ENCODE results near the gene TAAR5. TPM values are rescaled to one million over a fixed set of nuclear protein-coding genes. Genes with fewer than 3 reads are reported as not detected.

The TAAR5 gene
- total and polyA plus RNA-seq, 9 donors, result not detected

DNA sequence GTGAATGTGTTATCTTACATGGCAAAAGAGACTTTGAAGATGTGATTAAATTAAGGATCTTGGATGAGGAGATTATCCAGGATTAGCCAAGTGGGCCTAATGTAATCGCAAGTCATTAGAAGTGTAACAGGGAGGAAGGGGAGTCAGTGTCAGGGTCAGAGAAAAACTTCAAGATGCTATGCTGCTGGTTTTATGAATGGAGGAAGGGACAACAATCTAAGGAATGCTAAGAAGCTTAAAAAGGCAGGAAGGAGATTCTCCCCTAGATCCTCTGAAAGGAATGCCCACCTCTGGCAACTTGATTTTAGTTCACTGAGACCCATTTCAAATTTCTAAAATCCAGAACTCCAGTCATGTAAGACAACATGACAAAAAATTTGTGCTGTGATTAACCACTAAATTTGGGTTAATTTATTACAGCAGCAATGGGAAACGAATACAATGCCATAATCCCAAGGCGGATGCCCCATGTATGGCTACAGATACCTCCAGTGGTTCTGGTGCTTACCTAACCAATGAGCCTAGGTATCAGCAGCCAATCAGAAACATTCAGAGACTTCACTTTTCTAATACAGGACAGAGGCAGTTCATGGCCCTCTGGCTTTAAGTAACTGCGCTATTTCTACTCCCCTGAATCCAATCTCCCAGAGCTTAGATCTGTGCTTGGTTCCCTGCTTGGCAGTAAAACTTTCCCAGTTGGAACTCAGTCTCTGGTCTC, 40.6 kb downstream of the TAAR5 start:
- DNase-seq, result no peak
- Histone ChIP-seq H3K27ac (ENCODE audit: low read length) (no peak overlapping the region), H3K36me3 (ENCODE audit: control insufficient read depth, insufficient read depth, low read length) (no peaks in the 10 kb centered on the region), H3K9me3 (replicated peaks; ENCODE audit: control insufficient read depth, low read depth, low read length) (no peaks in the 10 kb centered on the region), H3K4me3 (ENCODE audit: low read length) (no peak overlapping the region), H3K4me1 (ENCODE audit: control insufficient read depth, insufficient read depth, low read length) (no peaks in the 10 kb centered on the region), H3K27me3 (ENCODE audit: control insufficient read depth, insufficient read depth, low read length) (peaks cover 5% of the 10 kb centered on the region)
- 92% methylated on average over 2 of the region's 4 CpGs for WGBS (ENCODE audit: insufficient coverage)

GRCh38 chr6:132544826-132545225, 44.7 kb downstream of the TAAR5 start:
- Histone ChIP-seq H3K27me3 (ENCODE audit: control insufficient read depth, insufficient read depth, low read length) (no peaks in the 10 kb centered on the region), H3K9me3 (replicated peaks; ENCODE audit: control insufficient read depth, low read depth, low read length) (no peaks in the 10 kb centered on the region), H3K4me3 (ENCODE audit: low read length) (no peak overlapping the region), H3K36me3 (ENCODE audit: control insufficient read depth, insufficient read depth, low read length) (no peaks in the 10 kb centered on the region), H3K27ac (ENCODE audit: low read length) (no peak overlapping the region), H3K4me1 (ENCODE audit: control insufficient read depth, insufficient read depth, low read length) (no peaks in the 10 kb centered on the region)
- DNase-seq, result no peak

Other genes with a start within 250 kb of the TAAR5 start
- gene MOXD1, start 188.3 kb downstream of the TAAR5 start, total RNA-seq, result 3.1 TPM
- gene MOXD1, start 188.3 kb downstream of the TAAR5 start, polyA plus RNA-seq (ENCODE audit: insufficient read depth in 1 of 8, insufficient read length in 8 of 8, low replicate concordance in 1 of 8), result 10 to 100 TPM in 2 of 8 donors, 1 to 10 TPM in 6; 3.6 to 22.0 (median 6.8) TPM
- gene STX7, start 76.6 kb downstream of the TAAR5 start, total RNA-seq, result 32.1 TPM
- 10 to 100 TPM; 28.6 to 40.1 (median 31.6) TPM for gene STX7, start 76.6 kb downstream of the TAAR5 start, polyA plus RNA-seq (ENCODE audit: insufficient read depth in 1 of 8, insufficient read length in 8 of 8, low replicate concordance in 1 of 8)
- gene TAAR9, start 51.5 kb downstream of the TAAR5 start, total RNA-seq, result not detected
- not detected for gene TAAR9, start 51.5 kb downstream of the TAAR5 start, polyA plus RNA-seq (ENCODE audit: insufficient read depth in 1 of 8, insufficient read length in 8 of 8, low replicate concordance in 1 of 8)
- gene TAAR8, start 37.1 kb downstream of the TAAR5 start, total RNA-seq, result not detected
- gene TAAR8, start 37.1 kb downstream of the TAAR5 start, polyA plus RNA-seq (ENCODE audit: insufficient read depth in 1 of 8, insufficient read length in 8 of 8, low replicate concordance in 1 of 8), result not detected
- not detected for gene TAAR6, start 19.4 kb downstream of the TAAR5 start, total RNA-seq
- gene TAAR6, start 19.4 kb downstream of the TAAR5 start, polyA plus RNA-seq (ENCODE audit: insufficient read depth in 1 of 8, insufficient read length in 8 of 8, low replicate concordance in 1 of 8), result not detected
- gene TAAR2, start 34.5 kb upstream of the TAAR5 start, total RNA-seq, result not detected
- gene TAAR2, start 34.5 kb upstream of the TAAR5 start, polyA plus RNA-seq (ENCODE audit: insufficient read depth in 1 of 8, insufficient read length in 8 of 8, low replicate concordance in 1 of 8), result not detected
- not detected for gene TAAR1, start 69.4 kb upstream of the TAAR5 start, total RNA-seq
- gene TAAR1, start 69.4 kb upstream of the TAAR5 start, polyA plus RNA-seq (ENCODE audit: insufficient read depth in 1 of 8, insufficient read length in 8 of 8, low replicate concordance in 1 of 8), result not detected
- 0.13 TPM for gene VNN1, start 124.3 kb upstream of the TAAR5 start, total RNA-seq
- under 1 TPM; 0.08 to 0.64 (median 0.26) TPM for gene VNN1, start 124.3 kb upstream of the TAAR5 start, polyA plus RNA-seq (ENCODE audit: insufficient read depth in 1 of 8, insufficient read length in 8 of 8, low replicate concordance in 1 of 8)
- 0.44 TPM for gene VNN2, start 168.2 kb upstream of the TAAR5 start, total RNA-seq
- gene VNN2, start 168.2 kb upstream of the TAAR5 start, polyA plus RNA-seq (ENCODE audit: insufficient read depth in 1 of 8, insufficient read length in 8 of 8, low replicate concordance in 1 of 8), result 1 to 10 TPM in 3 of 8 donors, under 1 TPM in 5; 0.25 to 1.2 (median 0.67) TPM
- 12.1 TPM for gene SLC18B1, start 208.9 kb upstream of the TAAR5 start, total RNA-seq
- gene SLC18B1, start 208.9 kb upstream of the TAAR5 start, polyA plus RNA-seq (ENCODE audit: insufficient read depth in 1 of 8, insufficient read length in 8 of 8, low replicate concordance in 1 of 8), result 10 to 100 TPM in 4 of 8 donors, 1 to 10 TPM in 4; 8.0 to 14.2 (median 10.3) TPM
- 3,293 TPM for gene RPS12, start 224.8 kb upstream of the TAAR5 start, total RNA-seq
- 1,000 to 10,000 TPM; 2,267 to 3,202 (median 2,616) TPM for gene RPS12, start 224.8 kb upstream of the TAAR5 start, polyA plus RNA-seq (ENCODE audit: insufficient read depth in 1 of 8, insufficient read length in 8 of 8, low replicate concordance in 1 of 8)

Data from muscle of leg (tissue), 11 donors.